Keratinocyte (primary cell): ENCODE data around the gene ZSCAN9. TPM values are rescaled to one million over a fixed set of nuclear protein-coding genes. Genes with fewer than 3 reads are reported as not detected.
A peak's percentile ranks its signal among the peaks of the same experiment; 100 is the strongest.

ENCODE experiments used
- DNase-seq: peaks from one replicate; pipeline ENCODE4 v3.0.0-alpha.2; 2011; ENCODE audit warnings: low read depth, missing footprints, low spot score
- FAIRE-seq: peaks from 2 replicates; lab custom pipeline; 2011; peaks lifted over from hg19 to GRCh38; lab: Jason Lieb, UNC
- H2AFZ ChIP-seq: 2 replicates; pipeline ENCODE4 v1.6.0; 2012; ENCODE audit warnings: low read length, control low read depth, inconsistent platforms; ENCODE audit not compliant: control insufficient read depth
- H3K27ac ChIP-seq: 2 replicates; pipeline ENCODE4 v1.5.1; 2011; ENCODE audit warnings: low read length; ENCODE audit not compliant: control insufficient read depth, insufficient read depth
- H3K27me3 ChIP-seq: 3 replicates; pipeline ENCODE4 v1.6.0; 2011; ENCODE audit warnings: low read length; ENCODE audit not compliant: control insufficient read depth, insufficient read depth; ENCODE audit errors: extremely low read depth
- H3K36me3 ChIP-seq, 2 experiments: 2 replicates in 1 of 2; 3 replicates in 1 of 2; pipeline ENCODE4 v1.5.1; 2011; ENCODE audit warnings: low read length in 2 of 2, mild to moderate bottlenecking in 1 of 2; ENCODE audit not compliant: control insufficient read depth in 2 of 2, insufficient read depth in 2 of 2; ENCODE audit errors: extremely low read depth in 1 of 2
- H3K4me1 ChIP-seq: 3 replicates; pipeline ENCODE4 v1.5.1; 2011; ENCODE audit warnings: low read length; ENCODE audit not compliant: control insufficient read depth, insufficient read depth; ENCODE audit errors: extremely low read depth
- H3K4me2 ChIP-seq: 3 replicates; pipeline ENCODE4 v1.6.0; 2011; ENCODE audit warnings: low read depth, low read length; ENCODE audit not compliant: control insufficient read depth, insufficient read depth; ENCODE audit errors: extremely low read depth
- H3K4me3 ChIP-seq, 3 experiments: fragments of 200-600 bp in 1 of 3; sonication (generic) in 1 of 3; 2 replicates in 2 of 3; 3 replicates in 1 of 3; pipeline ENCODE4 v1.5.1; 2011 to 2016; ENCODE audit warnings: low read length in 3 of 3, mild to moderate bottlenecking in 3 of 3, control low read depth in 2 of 3, inconsistent platforms in 1 of 3, low read depth in 1 of 3, mixed read lengths in 1 of 3, mixed run types in 1 of 3, moderate library complexity in 1 of 3; ENCODE audit not compliant: control insufficient read depth in 2 of 3, insufficient read depth in 2 of 3; ENCODE audit errors: extremely low read depth in 1 of 3
- H3K79me2 ChIP-seq: 2 replicates; pipeline ENCODE4 v1.6.0; 2012; ENCODE audit warnings: low read length; ENCODE audit not compliant: control insufficient read depth, insufficient read depth
- H3K9ac ChIP-seq: 3 replicates; pipeline ENCODE4 v1.6.0; 2011; ENCODE audit warnings: low read length; ENCODE audit not compliant: control insufficient read depth, insufficient read depth; ENCODE audit errors: extremely low read depth
- H3K9me1 ChIP-seq: 3 replicates; pipeline ENCODE4 v1.6.0; 2011; ENCODE audit warnings: low read length; ENCODE audit not compliant: control insufficient read depth, insufficient read depth; ENCODE audit errors: extremely low read depth
- H3K9me3 ChIP-seq: 2 replicates; pipeline ENCODE4 v1.5.1; 2012; ENCODE audit warnings: low read depth, low read length; ENCODE audit not compliant: control insufficient read depth
- H4K20me1 ChIP-seq: 3 replicates; pipeline ENCODE4 v1.6.0; 2011; ENCODE audit warnings: low read length; ENCODE audit not compliant: control insufficient read depth, insufficient read depth; ENCODE audit errors: extremely low read depth
- CTCF ChIP-seq, 3 experiments: IDR thresholded peaks in 1 of 3; conservative IDR thresholded peaks in 1 of 3; optimal IDR thresholded peaks in 1 of 3; 2 replicates in 2 of 3; 3 replicates in 1 of 3; pipeline versions ENCODE3 to v1.5.1; 2011; ENCODE audit warnings: low read length in 3 of 3, mild to moderate bottlenecking in 3 of 3, moderate library complexity in 2 of 3, control low read depth in 1 of 3, inconsistent platforms in 1 of 3; ENCODE audit not compliant: insufficient read depth in 2 of 3; ENCODE audit errors: extremely low read depth in 1 of 3
- EZH2 ChIP-seq: IDR thresholded peaks from one replicate; pipeline ENCODE4 v1.6.1; 2012; ENCODE audit warnings: inconsistent platforms, mild to moderate bottlenecking, low read length, moderate library complexity
- dilution Hi-C: fragments of 300-500 bp; cut with MboI; formaldehyde crosslinking; loops from one replicate; pipeline ENCODE4 v1.7.0; 2020; ENCODE audit warnings: low sequenced_read_pairs; ENCODE audit not compliant: extremely low pct_ligation_motif_present
- polyA plus RNA-seq, 5 experiments: library from polyadenylated mRNA; depleted of rRNA in 3 of 5; stranded (reverse) in 3 of 5; stranded (forward) in 1 of 5; unstranded in 1 of 5; fragments of >200 nt; gene quantifications; 1 replicate in 1 of 5; 2 replicates in 3 of 5; 3 replicates in 1 of 5; pipeline versions ENCODE4 v1.2.1 to v1.2.3, GENCODE V29; 2011 to 2012; ENCODE audit warnings: missing spikeins in 2 of 5, low read depth in 1 of 5, low replicate concordance in 1 of 5

ZSCAN9 gene
- polyA plus RNA-seq, 1 donor (not counting 4 experiments of a cell fraction or from before 2014, with no cell fraction given) = 12.0 TPM

- peak overlapping the region; percentile 55 for H2AFZ ChIP-seq
- no peaks in the 10 kb centered on the region for H3K36me3 ChIP-seq
- no peaks in the 10 kb centered on the region for H3K9me3 ChIP-seq
- H4K20me1 ChIP-seq = no peaks in the 10 kb centered on the region
- H3K4me2 ChIP-seq = peak overlapping the region; percentile 88
- peak overlapping the region; percentile 28 to 73 (median 29) for H3K4me3 ChIP-seq
- H3K4me1 ChIP-seq = peaks cover 19% of the 10 kb centered on the region
- FAIRE-seq (no peak), DNase-seq (no peak)
- dilution Hi-C loops = no loop called here
- no peak overlapping the region for H3K27ac ChIP-seq
- H3K9me1 ChIP-seq = no peaks in the 10 kb centered on the region
- H3K27me3 ChIP-seq = peaks cover 23% of the 10 kb centered on the region
- peak overlapping the region; percentile 22 for H3K9ac ChIP-seq
- TF ChIP-seq CTCF (optimal IDR thresholded peaks at IDR 0.05 in 1 of 3, IDR thresholded peaks at IDR 0.05 in 1 of 3, conservative IDR thresholded peaks at IDR 0.05 in 1 of 3; ENCODE audit: extremely low read depth in 1 of 3, insufficient read depth in 2 of 3, low read length in 3 of 3) = no peak
- TF ChIP-seq EZH2 = no peak
- no peaks in the 10 kb centered on the region for H3K79me2 ChIP-seq
Measured at GRCh38 chr6:28208111-28208659, 16.9 kb upstream of the ZSCAN9 start.

GRCh38 chr6:28209753-28210535 lies 15.1 kb upstream of the ZSCAN9 start:
- dilution Hi-C loops = no loop called here
- H3K27me3 ChIP-seq = peaks cover 20% of the 10 kb centered on the region
- H3K9me3 ChIP-seq = no peaks in the 10 kb centered on the region
- H3K4me3 ChIP-seq = no peak overlapping the region
- H3K36me3 ChIP-seq = no peaks in the 10 kb centered on the region
- H3K9ac ChIP-seq = no peak overlapping the region
- TF ChIP-seq EZH2 = no peak
- TF ChIP-seq CTCF (optimal IDR thresholded peaks at IDR 0.05 in 1 of 3, IDR thresholded peaks at IDR 0.05 in 1 of 3, conservative IDR thresholded peaks at IDR 0.05 in 1 of 3; ENCODE audit: extremely low read depth in 1 of 3, insufficient read depth in 2 of 3, low read length in 3 of 3) = no peak
- H3K4me2 ChIP-seq = peak overlapping the region; percentile 12
- H3K79me2 ChIP-seq = no peaks in the 10 kb centered on the region
- FAIRE-seq = peak; percentile 29
- no peak for DNase-seq
- H3K27ac ChIP-seq = no peak overlapping the region
- H4K20me1 ChIP-seq = no peaks in the 10 kb centered on the region
- peak overlapping the region; percentile 13 for H2AFZ ChIP-seq
- H3K9me1 ChIP-seq = no peaks in the 10 kb centered on the region
- H3K4me1 ChIP-seq = peaks cover 19% of the 10 kb centered on the region
